AG09319 (cell line): ENCODE measurements around the gene TMCO5A.

Experiments used
- DNase-seq: peaks from one replicate; pipeline ENCODE4 v3.0.0-alpha.2; 2010; ENCODE audit warnings: low read depth; ENCODE audit errors: extremely low read depth
- CTCF ChIP-seq: IDR thresholded peaks from 2 replicates; pipeline ENCODE4 v1.5.1; 2011; ENCODE audit warnings: low read depth, mild to moderate bottlenecking, inconsistent platforms, low read length, moderate library complexity

TMCO5A gene

DNA sequence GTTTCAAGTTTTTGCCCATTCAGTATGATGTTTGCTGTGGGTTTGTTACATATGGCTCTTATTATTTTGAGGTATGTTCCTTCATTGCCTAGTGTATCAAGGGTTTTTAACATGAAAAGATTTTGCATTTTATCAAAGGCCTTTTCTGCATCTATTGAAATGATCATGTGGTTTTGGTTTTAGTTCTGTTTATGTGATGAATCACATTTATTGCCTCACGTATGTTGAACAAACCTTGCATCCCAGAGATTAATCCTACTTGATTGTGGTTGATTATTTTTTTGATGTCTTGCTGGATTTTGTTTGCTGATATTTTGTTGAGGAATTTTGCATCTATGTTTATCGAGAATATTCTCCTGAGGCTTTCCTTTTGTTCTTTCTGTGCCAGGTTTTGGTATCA lies 39.4 kb downstream of the TMCO5A start:
- no peak for TF ChIP-seq CTCF
- DNase-seq = no peak

GRCh38 chr15:37978231-37978630 lies 43.8 kb downstream of the TMCO5A start:
- TF ChIP-seq CTCF = no peak
- no peak for DNase-seq

GRCh38 chr15:37979671-37980409 lies 45.4 kb downstream of the TMCO5A start:
- no peak for DNase-seq
- no peak for TF ChIP-seq CTCF

DNA sequence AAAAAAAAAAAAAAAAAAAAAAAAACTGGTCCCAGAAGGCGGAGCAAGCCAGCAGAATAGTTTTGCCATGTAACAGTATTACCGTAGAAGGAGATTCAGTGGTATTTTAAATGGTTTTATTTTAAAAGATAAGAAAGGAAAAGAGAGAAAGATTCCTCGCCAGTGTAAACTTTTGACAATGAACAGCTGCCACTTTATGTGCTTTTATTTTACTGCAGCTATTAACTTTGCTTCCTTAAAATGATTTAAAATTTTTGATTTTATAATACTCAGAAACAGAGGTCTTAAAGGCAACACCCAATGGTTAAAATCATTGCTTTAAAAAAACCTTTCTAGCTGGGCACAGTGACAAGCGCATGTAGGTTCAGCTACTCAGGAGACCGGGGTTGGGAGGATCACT lies 46.8 kb downstream of the TMCO5A start:
- no peak for DNase-seq
- no peak for TF ChIP-seq CTCF

DNA sequence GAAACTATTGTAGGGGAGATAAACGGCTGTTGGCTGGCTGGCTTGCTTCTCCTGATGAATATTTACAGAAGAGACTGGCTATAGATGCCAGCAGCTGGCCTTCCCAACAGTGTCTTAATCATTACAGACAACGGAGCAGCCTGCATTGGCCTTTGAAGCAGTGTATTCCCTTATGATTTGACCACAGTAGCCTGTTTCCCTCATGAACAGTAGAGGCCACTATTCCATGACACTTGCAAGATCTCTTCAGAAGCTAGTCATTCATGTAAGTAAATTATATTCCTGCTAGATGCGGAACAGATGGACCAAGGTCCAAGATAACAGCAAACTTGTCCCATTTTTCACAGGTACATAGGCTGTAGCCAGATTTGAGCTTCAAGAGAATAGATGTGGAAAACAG lies 47.3 kb downstream of the TMCO5A start:
- DNase-seq = no peak
- peak; percentile 41 for TF ChIP-seq CTCF

- DNase-seq = no peak
- TF ChIP-seq CTCF = no peak
Observed at GRCh38 chr15:37984368-37984767, 49.9 kb downstream of the TMCO5A start.

DNA sequence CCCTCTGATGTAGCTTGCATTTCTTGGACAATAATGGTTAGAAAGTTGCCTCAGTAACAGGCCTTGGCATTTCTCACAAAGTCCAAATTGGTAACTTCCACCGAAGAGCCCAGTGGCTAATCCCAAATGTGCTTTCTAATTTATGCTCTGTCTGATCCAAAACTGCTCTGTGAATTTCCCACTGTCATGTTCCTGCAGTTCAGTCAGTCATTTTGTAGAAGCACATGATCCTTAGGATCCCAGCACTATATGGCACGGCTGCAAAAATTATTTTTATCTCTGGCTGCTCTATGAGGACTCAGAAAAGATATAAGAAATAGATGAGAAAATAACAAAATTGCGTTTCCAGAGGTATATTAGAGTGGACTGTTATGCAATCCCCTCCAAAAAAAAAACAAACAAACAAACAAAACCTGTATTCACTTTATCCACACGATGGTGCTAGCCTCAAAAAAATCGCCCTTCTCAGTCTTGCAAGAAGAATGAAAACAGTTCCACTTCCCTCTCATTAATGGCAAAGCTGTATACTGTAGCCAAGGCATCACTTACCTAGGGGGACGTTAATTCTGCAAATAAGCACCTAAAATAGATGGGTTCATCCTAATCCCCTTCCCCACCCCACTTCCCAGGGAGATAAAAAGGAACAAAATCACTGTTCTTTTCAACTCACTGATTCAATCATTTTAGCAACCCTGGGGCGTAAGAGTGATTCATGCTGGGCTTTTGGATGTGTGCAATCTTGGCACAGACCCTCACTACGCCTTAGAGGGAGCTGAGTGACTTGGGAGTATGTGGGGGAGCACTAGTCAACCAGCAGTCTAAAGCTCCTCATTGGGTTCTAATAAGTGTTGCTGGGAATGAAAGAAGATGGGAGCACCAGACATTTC lies 61.3 kb downstream of the TMCO5A start:
- TF ChIP-seq CTCF = peak; percentile 60
- DNase-seq = peak; percentile 30
